ENCODE measurements around the gene TPST1.

GRCh38 chr7:66193146-66193725 lies 11.9 kb upstream of the TPST1 start:
- TF ChIP-seq CTCF (IDR thresholded peaks at IDR 0.05) (no peak), EP300 (IDR thresholded peaks at IDR 0.05; ENCODE audit: low read depth) (no peak), POLR2AphosphoS5 (IDR thresholded peaks at IDR 0.05) (no peak)
